H9 (cell line): ENCODE measurements around the gene C1orf105. TPM values are rescaled to one million over a fixed set of nuclear protein-coding genes. Genes with fewer than 3 reads are reported as not detected.

Source experiments
- DNase-seq: peaks from one replicate; pipeline ENCODE4 v3.0.0-alpha.2; 2017
- H2AFZ ChIP-seq: one replicate; pipeline ENCODE4 v1.6.1; 2013; ENCODE audit warnings: mild to moderate bottlenecking, low read length, control low read depth, moderate library complexity
- H2AK5ac ChIP-seq: 2 replicates; pipeline ENCODE4 v1.6.1; 2013; ENCODE audit warnings: low read length, control low read depth, mixed read lengths; ENCODE audit not compliant: insufficient read length
- H2BK120ac ChIP-seq: one replicate; pipeline ENCODE4 v1.6.1; 2013; ENCODE audit warnings: low read depth, mild to moderate bottlenecking, low read length, control low read depth, inconsistent platforms; ENCODE audit not compliant: poor library complexity, severe bottlenecking
- H2BK12ac ChIP-seq: 2 replicates; pipeline ENCODE4 v1.6.1; 2013; ENCODE audit warnings: low read length, control low read depth, mixed read lengths, low read depth; ENCODE audit not compliant: insufficient read length
- H2BK15ac ChIP-seq: 2 replicates; pipeline ENCODE4 v1.6.1; 2013; ENCODE audit warnings: low read depth, low read length, control low read depth
- H2BK20ac ChIP-seq: one replicate; pipeline ENCODE4 v1.6.1; 2013; ENCODE audit warnings: low read depth, mild to moderate bottlenecking, low read length, control low read depth, inconsistent platforms; ENCODE audit not compliant: poor library complexity, severe bottlenecking
- H2BK5ac ChIP-seq: 2 replicates; pipeline ENCODE4 v1.6.1; 2013; ENCODE audit warnings: low read length, control low read depth, mixed read lengths; ENCODE audit not compliant: insufficient read length
- H3K14ac ChIP-seq: 2 replicates; pipeline ENCODE4 v1.6.1; 2013; ENCODE audit warnings: low read length, control low read depth; ENCODE audit not compliant: insufficient read depth
- H3K18ac ChIP-seq: 2 replicates; pipeline ENCODE4 v1.6.1; 2013; ENCODE audit warnings: low read depth, mild to moderate bottlenecking, mixed read lengths, low read length, control low read depth; ENCODE audit not compliant: insufficient read length
- H3K23ac ChIP-seq: 2 replicates; pipeline ENCODE4 v1.6.1; 2013; ENCODE audit warnings: low read length, control low read depth, mixed read lengths, low read depth; ENCODE audit not compliant: insufficient read length
- H3K23me2 ChIP-seq: 2 replicates; pipeline ENCODE4 v1.6.1; 2013; ENCODE audit warnings: low read depth, mild to moderate bottlenecking, mixed read lengths, low read length, control low read depth; ENCODE audit not compliant: insufficient read length, poor library complexity, severe bottlenecking
- H3K27ac ChIP-seq: 2 replicates; pipeline ENCODE4 v1.5.1; 2013; ENCODE audit warnings: low read length, control low read depth, mixed read lengths, low read depth; ENCODE audit not compliant: insufficient read length
- H3K27me3 ChIP-seq: 2 replicates; pipeline ENCODE4 v1.6.1; 2013; ENCODE audit warnings: low read length, control low read depth, inconsistent platforms; ENCODE audit not compliant: insufficient read depth
- H3K4ac ChIP-seq: 2 replicates; pipeline ENCODE4 v1.6.1; 2013; ENCODE audit warnings: low read depth, mild to moderate bottlenecking, control low read depth, inconsistent platforms, low read length, moderate library complexity
- H3K4me1 ChIP-seq: 2 replicates; pipeline ENCODE4 v1.6.1; 2013; ENCODE audit warnings: low read length, control low read depth, inconsistent platforms; ENCODE audit not compliant: insufficient read depth
- H3K4me2 ChIP-seq: 2 replicates; pipeline ENCODE4 v1.6.1; 2013; ENCODE audit warnings: low read length, control low read depth, mixed read lengths; ENCODE audit not compliant: insufficient read length, insufficient read depth
- H3K56ac ChIP-seq: 2 replicates; pipeline ENCODE4 v1.6.1; 2013; ENCODE audit warnings: low read depth, mild to moderate bottlenecking, mixed read lengths, low read length, control low read depth; ENCODE audit not compliant: insufficient read length
- H3K79me1 ChIP-seq: 2 replicates; pipeline ENCODE4 v1.6.1; 2013; ENCODE audit warnings: low read depth, mild to moderate bottlenecking, moderate library complexity, low read length, control low read depth, inconsistent platforms; ENCODE audit not compliant: insufficient read depth, poor library complexity, severe bottlenecking
- H3K79me2 ChIP-seq: 2 replicates; pipeline ENCODE4 v1.6.1; 2013; ENCODE audit warnings: low read length, control low read depth, inconsistent platforms; ENCODE audit not compliant: insufficient read depth
- H3K9ac ChIP-seq: 2 replicates; pipeline ENCODE4 v1.6.1; 2013; ENCODE audit warnings: low read length, control low read depth, mixed read lengths; ENCODE audit not compliant: insufficient read length; ENCODE audit errors: extremely low read depth
- H3K9me3 ChIP-seq: one replicate; pipeline ENCODE4 v1.6.1; 2013; ENCODE audit warnings: low read depth, low read length, inconsistent platforms; ENCODE audit not compliant: control insufficient read depth
- H3T11ph ChIP-seq: one replicate; pipeline ENCODE4 v1.6.1; 2013; ENCODE audit warnings: mild to moderate bottlenecking, low read length, control low read depth, inconsistent platforms
- H4K20me1 ChIP-seq: one replicate; pipeline ENCODE4 v1.6.1; 2013; ENCODE audit not compliant: control insufficient read depth, insufficient read length, insufficient read depth
- H4K5ac ChIP-seq: 2 replicates; pipeline ENCODE4 v1.6.1; 2013; ENCODE audit warnings: low read depth, mild to moderate bottlenecking, mixed read lengths, low read length, control low read depth; ENCODE audit not compliant: insufficient read length
- H4K8ac ChIP-seq: replicated peaks from 2 replicates; pipeline ENCODE4 v1.6.1; 2013; ENCODE audit warnings: low read length, control low read depth, mixed read lengths, low read depth; ENCODE audit not compliant: insufficient read length
- H4K91ac ChIP-seq: 2 replicates; pipeline ENCODE4 v1.6.1; 2013; ENCODE audit warnings: low read depth, mild to moderate bottlenecking, moderate library complexity, mixed read lengths, low read length, control low read depth; ENCODE audit not compliant: insufficient read length
- H3K27ac Mint-ChIP-seq, 3 experiments: 2 replicates in 2 of 3; 3 replicates in 1 of 3; pipeline ENCODE4 v1.8.0; 2020 to 2021; ENCODE audit warnings: mixed read lengths in 3 of 3, mild to moderate bottlenecking in 1 of 3, moderate library complexity in 1 of 3
- H3K27me3 Mint-ChIP-seq: 2 replicates; pipeline ENCODE4 v1.8.0; 2021; ENCODE audit warnings: low read depth, mild to moderate bottlenecking, moderate library complexity, mixed read lengths
- H3K36me3 Mint-ChIP-seq, 3 experiments: 2 replicates in 2 of 3; 3 replicates in 1 of 3; pipeline ENCODE4 v1.8.0; 2020 to 2021; ENCODE audit warnings: low read depth in 3 of 3, mixed read lengths in 3 of 3; ENCODE audit not compliant: insufficient read depth in 1 of 3
- H3K4me1 Mint-ChIP-seq, 2 experiments: 2 replicates each; pipeline ENCODE4 v1.8.0; 2020; ENCODE audit warnings: mixed read lengths in 2 of 2
- H3K4me3 Mint-ChIP-seq, 2 experiments: 2 replicates in 1 of 2; 3 replicates in 1 of 2; pipeline ENCODE4 v1.8.0; 2020 to 2021; ENCODE audit warnings: mild to moderate bottlenecking in 2 of 2, mixed read lengths in 2 of 2, moderate library complexity in 1 of 2
- H3K9me3 Mint-ChIP-seq, 2 experiments: 2 replicates in 1 of 2; 3 replicates in 1 of 2; pipeline ENCODE4 v1.8.0; 2020; ENCODE audit warnings: mild to moderate bottlenecking in 2 of 2, mixed read lengths in 2 of 2, moderate library complexity in 1 of 2
- CTCF ChIP-seq: fragments of 200-600 bp; sonication (generic); conservative IDR thresholded peaks from 3 replicates; pipeline ENCODE4 v1.8.0; 2021; ENCODE audit warnings: antibody characterized with exemption, mild to moderate bottlenecking
- WGBS: extraction: QIAGEN DNeasy Blood & Tissue Kit; methylation state at CpG from one replicate; pipeline ENCODE4 v1.1.7; 2013; ENCODE audit warnings: missing lambda C conversion rate, low lambda C conversion rate, mixed read lengths; ENCODE audit not compliant: insufficient read length; ENCODE audit errors: extremely low coverage; 5-methylcytosine and 5-hydroxymethylcytosine counted together
- total RNA-seq: library from RNA; stranded (reverse); gene quantifications from 2 replicates; pipeline ENCODE4 v1.2.1, GENCODE V29; 2021

The C1orf105 gene
- total RNA-seq, 1 experiment from 2014 or later = not detected

- no peak overlapping the region for H3K18ac ChIP-seq
- H3K9me3 Mint-ChIP-seq = no peaks in the 10 kb centered on the region
- no peaks in the 10 kb centered on the region for H3K27me3 ChIP-seq
- H2AFZ ChIP-seq = no peak overlapping the region
- H3K27ac Mint-ChIP-seq = no peak overlapping the region
- H3K4me2 ChIP-seq = no peak overlapping the region
- H2AK5ac ChIP-seq = no peak overlapping the region
- no peak overlapping the region for H2BK20ac ChIP-seq
- DNase-seq = no peak
- H3K14ac ChIP-seq = no peak overlapping the region
- no peaks in the 10 kb centered on the region for H3K79me2 ChIP-seq
- H3K56ac ChIP-seq = no peak overlapping the region
- WGBS = no CpG with 5 or more reads among the region's 1 CpG
- H3K4me1 Mint-ChIP-seq = peaks cover 0 to 2% of the 10 kb centered on the region in 2 experiments; a peak in 2 of 4 replicates
- no peak overlapping the region for H2BK5ac ChIP-seq
- H3K4me3 Mint-ChIP-seq = no peak overlapping the region
- H2BK15ac ChIP-seq = no peak overlapping the region
- H3K27ac ChIP-seq = no peak overlapping the region
- H2BK12ac ChIP-seq = no peak overlapping the region
- no peak overlapping the region for H3K23ac ChIP-seq
- H3K9ac ChIP-seq = no peak overlapping the region
- no peaks in the 10 kb centered on the region for H3K23me2 ChIP-seq
- H3K4me1 ChIP-seq = no peaks in the 10 kb centered on the region
- H3K36me3 Mint-ChIP-seq = no peaks in the 10 kb centered on the region
- no peaks in the 10 kb centered on the region for H3K79me1 ChIP-seq
- H4K20me1 ChIP-seq = no peaks in the 10 kb centered on the region
- H3T11ph ChIP-seq = no peak overlapping the region
- no peak overlapping the region for H2BK120ac ChIP-seq
- H4K91ac ChIP-seq = no peak overlapping the region
- H3K9me3 ChIP-seq = no peaks in the 10 kb centered on the region
- H3K4ac ChIP-seq = no peak overlapping the region
- H4K5ac ChIP-seq = no peak overlapping the region
- no peaks in the 10 kb centered on the region for H3K27me3 Mint-ChIP-seq
- no peak overlapping the region for H4K8ac ChIP-seq
- TF ChIP-seq CTCF = no peak
Observed at GRCh38 chr1:172453607-172454006, 33.1 kb downstream of the C1orf105 start.
